Raji (cell line): ENCODE measurements around the gene NTRK3.

Source experiments
- POLR2A ChIP-seq: IDR thresholded peaks from 2 replicates; pipeline ENCODE4 v1.6.1; 2011; ENCODE audit warnings: low read depth, low read length, control low read depth; ENCODE audit not compliant: insufficient read depth

The NTRK3 gene

DNA sequence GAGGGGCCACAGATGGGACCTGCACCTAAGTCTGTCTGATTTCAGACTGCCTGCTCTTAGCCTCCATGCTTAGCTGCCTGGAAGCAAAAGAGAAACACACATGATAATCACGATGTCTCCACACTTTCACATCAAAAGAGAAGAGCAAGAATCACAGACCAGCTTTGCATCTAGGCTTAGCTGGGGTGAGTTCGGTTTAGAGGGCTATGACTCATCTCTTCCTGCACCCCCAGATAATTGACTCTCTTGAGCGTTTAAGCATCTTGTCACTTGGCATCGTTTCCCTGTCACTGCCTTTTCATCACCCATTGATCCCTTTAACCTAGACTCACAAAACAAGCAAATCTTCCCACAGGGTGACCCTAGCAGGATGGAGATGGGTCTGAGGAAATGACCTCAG, 124.0 kb downstream of the NTRK3 start:
- TF ChIP-seq POLR2A = no peak

DNA sequence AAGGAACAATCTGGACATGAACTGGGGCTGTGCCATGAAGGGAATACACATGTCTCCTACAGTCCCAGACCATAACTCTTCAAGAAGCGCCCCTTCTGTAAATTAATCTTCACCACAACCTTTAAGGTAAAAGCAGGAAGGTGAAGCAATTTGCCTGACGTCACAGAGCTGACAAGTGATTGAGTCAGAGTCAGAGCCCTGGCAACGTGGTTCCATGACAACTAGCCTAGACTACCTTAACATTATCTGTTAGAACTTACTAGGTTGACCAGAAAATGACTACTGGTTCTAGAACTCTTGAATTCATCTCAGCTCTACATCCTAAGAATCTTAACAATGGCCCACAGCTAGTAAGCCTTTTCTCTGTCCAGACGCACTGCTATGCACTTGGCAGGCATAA, 124.6 kb downstream of the NTRK3 start:
- no peak for TF ChIP-seq POLR2A

DNA sequence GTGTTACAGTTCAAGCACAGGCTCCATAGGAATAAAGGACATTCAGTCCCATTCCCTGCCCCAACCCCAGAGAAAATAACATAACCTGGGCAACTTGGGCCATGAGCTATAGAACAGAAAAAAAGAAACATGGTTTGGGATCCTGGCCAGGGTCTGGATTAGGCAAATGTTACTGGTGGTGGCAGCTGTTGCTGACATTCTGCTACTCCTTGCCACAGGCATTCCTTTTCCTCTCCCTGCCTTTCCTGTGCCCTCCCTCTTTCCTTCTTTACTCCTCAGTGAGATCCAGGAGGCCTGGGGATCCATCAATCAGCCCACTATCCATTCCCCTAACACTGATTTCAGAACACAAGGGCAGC, 129.1 kb downstream of the NTRK3 start:
- TF ChIP-seq POLR2A = no peak

DNA sequence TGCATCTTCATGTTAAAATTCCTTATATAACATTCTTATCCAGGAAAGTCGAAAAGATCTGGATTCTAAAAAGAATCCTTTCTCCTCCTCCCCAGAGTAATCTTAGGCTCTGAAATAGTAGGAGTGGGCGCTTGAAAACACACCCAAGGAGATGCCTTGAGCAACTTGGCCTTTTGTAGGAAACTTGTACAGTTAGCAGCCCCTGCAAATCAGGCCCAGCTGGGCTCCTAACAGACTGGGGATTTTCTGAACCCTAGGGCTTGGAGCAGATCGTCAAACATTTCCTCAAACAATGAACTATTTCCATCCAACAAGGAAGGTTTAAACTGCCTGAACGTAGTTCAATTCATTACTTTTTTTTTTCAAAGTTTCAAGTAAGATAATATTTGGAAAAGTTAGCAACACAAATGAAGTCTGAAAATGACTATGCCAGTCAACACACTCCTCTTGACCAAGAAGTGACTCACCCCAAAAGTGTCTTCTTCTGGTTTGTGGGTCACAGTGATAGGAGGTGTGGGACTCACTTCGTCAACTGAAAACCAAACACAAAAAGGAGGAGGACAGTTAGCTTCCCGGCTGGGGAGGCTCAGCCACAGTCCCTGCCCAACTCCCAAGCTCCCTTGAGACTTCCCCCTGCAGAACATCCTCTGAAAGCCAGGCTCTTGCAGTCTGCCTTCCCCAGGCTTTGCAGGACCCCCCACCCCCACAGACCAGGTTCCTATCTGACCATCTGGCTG, 129.7 kb downstream of the NTRK3 start:
- no peak for TF ChIP-seq POLR2A

DNA sequence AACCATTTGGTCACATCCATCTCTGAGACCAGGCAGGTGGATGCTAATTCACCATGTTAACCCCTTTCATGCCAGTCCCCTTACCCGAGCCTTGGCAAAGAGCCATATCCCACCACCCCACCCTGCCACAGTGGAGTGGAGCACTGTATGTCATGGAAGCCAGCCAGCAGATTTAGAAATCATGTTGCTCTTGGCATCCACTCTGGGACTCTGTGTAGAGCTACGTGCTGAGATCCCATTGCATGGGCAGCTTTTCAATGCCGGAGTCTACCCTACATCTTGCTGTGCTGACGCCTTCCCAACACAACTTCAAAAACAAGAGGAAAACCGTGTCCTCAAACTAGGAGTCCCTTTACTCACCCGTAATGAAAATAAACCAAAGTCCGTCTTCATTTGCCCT, 131.0 kb downstream of the NTRK3 start:
- TF ChIP-seq POLR2A = no peak

DNA sequence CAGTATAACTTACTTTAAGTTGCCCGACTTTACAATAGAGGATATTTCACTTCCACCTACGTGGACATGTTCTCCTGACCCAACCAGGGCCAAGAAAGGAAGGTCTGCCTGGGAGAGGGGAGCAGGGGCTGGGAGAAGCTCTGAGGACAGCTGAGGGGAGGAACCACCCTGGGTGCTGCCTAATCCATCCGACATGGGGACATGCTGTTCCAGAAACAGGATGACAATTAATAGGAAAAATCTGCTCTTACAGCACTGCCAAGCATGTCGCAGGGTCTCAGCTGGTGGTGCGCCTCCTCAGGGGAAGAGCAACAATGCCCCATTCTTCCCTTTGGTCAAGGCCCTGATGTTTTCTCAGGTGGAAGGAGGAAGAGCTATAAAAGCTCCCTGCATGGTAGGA, 132.3 kb downstream of the NTRK3 start:
- no peak for TF ChIP-seq POLR2A

DNA sequence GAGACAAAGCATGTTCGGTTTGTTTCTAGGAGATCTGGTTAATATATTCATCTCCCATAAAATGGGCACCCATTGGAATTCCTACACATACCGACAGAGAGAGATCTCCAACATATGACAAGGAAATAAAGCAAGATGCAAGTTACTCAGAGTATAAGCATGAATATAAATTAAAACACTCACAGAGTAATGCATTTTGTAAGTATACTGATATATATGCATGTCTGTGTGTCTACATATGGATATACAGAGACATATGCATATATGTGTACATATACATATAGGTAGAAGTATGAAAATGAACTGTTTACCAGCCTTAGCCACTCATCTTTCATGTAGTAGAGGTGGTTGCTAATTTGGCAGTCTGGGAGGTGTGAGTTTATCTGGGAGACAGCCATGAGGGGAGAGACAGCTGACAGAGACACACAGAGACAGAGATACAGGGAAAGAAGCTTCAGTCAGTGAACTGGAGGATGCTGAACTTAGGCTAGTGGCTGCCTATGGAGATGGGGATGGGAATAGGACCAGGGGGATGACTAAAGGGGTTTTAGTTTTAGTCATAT, 134.5 kb downstream of the NTRK3 start:
- no peak for TF ChIP-seq POLR2A

DNA sequence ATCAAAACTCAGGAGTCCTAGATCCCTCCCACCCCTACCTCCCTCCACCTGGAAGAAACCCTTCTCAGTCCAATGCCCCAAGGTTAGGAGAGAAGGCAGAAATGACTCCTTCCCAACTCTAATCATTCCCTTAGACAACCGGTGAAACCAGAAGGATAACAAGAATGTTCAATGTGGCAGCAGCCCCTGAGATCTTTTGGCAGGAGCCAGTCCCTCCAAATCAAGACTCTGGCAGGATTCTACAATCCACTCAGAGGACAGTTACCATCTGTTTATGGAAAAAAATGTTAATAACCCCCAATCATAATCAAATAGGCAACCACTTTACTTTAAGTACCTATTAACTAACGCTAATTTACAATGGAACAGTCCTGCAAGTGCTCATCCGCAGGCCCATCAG, 136.5 kb downstream of the NTRK3 start:
- TF ChIP-seq POLR2A = no peak

DNA sequence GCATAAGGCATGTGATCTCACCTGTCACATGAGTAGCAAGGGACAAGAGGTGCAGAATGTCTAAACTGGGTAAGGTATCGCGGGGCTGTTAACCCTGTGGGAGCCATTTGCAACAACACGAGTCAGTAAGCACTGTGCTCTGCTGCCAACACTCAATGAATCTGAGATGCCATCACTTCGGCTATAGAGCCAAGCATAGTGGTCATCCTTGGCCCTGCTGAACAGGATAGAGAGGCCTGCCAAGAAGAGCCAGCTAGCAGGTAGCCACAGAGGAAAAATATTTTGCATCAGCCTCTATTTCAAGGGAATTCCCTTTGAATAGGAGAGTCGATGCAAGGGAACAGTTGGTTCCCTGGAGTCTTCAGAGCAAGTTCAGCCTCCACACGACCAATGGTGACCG, 137.8 kb downstream of the NTRK3 start:
- TF ChIP-seq POLR2A = no peak

DNA sequence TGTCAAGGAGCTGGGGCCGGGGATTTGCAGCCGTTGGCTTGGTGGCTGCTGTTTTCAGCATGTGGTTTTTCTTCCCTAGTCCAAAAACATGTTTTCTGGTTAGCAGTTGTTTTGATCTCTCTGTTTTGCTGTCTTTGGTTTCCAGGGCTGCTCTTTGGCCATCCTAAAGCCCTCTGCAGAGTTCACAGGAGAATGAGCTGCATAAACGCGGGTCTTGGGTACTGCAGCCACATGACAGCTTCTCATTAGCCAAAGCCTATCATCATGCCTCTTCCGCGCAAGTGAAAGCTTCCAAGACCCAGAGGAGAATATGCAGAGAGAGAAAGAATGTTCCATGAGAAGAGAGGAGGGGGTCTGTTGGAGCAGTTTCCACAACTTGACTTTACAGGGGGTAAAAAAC, 138.5 kb downstream of the NTRK3 start:
- TF ChIP-seq POLR2A = no peak

DNA sequence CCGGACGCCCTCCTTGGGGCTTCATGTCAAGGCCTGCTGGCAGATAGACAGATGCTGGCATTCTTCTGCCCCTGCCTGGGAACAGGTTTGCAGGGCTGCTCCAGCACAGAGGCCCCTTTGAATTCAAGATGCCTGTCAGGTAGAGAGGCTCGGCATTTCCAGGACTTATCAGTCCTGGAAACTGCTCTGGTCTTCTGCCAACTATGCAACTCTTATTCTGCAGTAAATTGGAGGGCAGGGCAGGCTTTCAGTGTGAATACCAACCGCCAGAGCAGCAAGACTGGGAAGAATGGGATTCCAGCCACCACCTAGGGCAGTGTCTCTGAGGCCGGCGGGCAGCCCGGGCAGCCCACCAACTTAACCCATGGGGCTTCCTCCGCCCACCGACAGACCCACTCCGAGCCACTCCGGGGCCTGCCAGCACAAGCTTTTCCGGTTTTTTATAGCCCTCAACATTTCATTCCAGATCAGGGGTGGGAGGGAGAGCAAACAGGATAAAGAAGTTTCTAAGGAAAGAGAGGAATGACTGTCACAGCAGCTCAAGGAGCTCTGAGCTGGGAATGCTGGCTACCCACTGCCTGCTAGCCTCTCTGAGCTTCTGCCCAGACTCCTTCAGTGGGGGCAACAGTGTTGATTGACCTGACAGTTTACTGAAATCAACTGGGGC, 140.9 kb downstream of the NTRK3 start:
- TF ChIP-seq POLR2A = no peak

DNA sequence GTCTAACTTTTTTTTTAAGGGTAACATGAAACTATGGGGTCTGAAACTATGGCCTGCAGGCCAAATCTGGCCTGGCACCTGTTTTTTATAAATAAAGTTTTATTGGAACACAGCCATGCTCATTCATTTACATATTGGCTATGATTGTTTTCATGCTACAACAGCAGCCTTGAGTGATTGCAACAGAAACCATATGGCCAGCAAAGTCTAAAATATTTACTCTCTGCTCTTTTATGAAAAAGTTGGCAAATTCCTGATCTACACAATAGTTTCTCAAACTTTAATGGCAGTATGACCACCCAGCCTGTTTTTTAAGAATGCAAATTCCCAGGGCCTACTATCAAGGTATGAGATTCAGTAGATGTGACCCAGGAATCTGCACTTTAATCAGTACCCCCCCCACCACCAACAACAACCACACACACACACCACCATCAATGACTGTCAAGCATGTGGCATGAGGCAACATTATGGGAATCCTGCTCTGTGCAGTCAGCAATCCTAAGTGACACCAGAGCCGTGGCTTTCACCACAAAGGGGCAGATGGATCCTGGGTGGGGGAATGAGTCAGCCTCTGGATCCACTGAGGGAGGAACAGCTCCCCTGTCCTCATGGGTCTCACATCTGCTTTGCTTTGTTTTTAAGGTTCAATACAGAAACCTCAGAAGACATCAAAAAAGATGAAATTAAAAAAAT, 142.8 kb downstream of the NTRK3 start:
- no peak for TF ChIP-seq POLR2A

DNA sequence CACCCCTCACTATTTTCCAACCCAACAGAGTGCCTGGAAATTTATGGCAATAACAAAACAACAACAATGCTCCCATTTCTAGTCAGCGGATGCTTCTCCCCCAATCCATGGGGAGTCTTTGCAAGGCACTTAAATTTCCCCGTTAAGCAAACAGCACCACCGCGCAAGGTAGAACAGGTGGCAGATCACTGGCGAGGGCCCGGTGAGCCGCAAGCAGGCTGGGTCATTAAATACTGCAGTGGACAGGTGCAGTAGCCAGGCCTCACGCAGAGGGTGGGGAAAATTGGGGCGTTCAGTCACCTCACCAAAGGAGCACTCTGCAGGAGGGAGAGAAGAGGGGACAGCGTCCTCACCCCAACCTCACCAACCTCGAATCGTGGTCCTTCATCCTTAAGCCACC, 147.5 kb downstream of the NTRK3 start:
- TF ChIP-seq POLR2A = no peak

DNA sequence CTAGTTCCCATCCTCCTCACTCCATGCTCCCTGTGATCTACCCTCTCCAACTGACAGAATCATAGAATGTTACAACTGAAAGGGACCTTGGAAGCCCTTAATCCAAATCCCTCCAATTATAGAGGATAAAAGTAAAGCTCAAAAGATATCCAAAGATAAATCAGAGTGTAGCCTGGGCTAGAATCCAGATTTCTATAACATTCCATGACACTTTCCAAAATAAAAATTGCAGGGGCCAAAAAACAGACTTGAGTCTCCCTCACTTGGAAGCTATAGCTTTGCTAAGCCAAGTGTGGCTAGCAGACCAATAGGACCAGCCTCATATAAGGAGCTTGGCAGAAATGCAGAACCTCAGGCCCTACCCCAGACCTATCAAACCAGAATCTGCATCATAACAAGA, 148.1 kb downstream of the NTRK3 start:
- no peak for TF ChIP-seq POLR2A

DNA sequence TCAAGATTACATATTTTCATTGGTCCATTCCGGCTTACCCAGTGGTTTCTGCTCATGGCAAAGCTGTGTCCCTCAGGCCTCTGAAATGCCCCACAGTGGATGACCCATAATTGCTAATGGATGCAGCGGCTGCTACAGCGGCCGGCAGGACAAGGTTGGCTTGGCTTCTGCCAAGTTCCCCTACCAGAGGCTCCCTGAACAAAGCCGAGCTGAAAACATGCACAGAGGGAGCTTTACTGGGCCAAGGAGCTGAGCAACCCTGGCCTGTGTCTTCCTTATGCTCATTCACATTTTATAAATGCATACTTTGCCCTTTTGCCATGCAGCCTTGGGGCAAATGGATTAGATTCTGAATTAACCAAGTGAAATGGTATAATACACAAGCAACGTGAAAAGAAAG, 150.5 kb downstream of the NTRK3 start:
- no peak for TF ChIP-seq POLR2A

DNA sequence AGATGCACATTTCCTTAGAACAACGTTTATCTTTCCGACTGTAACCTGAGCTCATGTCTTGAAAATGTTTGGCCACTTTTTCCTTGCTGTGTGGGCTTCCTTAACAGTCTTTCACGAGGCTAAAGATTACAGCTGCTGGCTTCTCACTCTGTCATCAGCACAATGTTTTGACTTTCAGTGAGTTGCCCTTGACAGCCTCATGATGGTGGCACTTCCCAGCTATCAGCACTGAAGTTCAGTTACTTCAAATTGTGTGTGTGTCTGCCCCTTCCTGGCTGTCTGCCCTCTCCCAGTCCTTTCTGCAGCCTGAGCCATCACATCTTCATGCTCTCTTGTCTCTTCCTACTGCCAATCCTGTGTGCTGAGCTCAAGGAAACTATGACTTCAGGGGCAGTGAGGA, 152.2 kb downstream of the NTRK3 start:
- no peak for TF ChIP-seq POLR2A
